Measurements from ENCODE around the gene HASPIN.

HASPIN gene

DNA sequence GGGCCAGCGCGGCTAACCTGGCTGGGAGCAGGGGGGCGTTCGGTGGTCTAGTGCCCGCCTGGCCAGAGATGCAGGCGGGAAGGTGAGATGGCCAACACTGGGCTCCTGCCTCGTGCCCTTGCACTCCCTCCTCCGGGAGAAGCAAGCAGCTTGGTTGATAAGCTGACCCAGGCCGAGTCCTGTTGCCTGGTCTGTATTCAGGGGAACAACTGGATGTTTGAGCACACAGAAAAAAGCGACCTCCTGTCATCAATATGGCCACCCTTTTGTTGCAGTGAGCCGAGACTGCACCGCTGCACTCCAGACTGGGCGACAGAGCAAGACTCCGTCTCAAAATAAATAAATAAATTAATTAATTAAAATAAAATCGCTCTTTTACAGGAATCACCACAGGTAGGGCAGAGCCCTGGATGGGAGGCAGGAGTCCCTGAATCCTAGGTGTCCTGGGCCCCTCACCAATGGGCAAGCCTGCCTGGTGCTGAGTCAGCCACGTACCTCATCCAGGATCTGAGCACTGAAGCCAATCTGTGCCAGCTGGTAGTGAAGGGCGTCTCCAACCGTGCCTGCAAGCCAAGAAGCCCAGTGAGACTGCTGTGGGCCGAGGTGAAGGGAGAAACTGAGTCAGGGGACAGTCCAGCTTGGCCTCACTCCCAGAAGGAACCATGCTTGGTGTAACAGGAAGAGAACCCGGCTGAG is 31.8 kb downstream of the HASPIN start:
- Histone ChIP-seq H3K4me2 (ENCODE audit: insufficient read depth, low read length) (no peak overlapping the region), H3K79me2 (ENCODE audit: insufficient read depth, low read length) (no peaks in the 10 kb centered on the region), H3K4me3 (ENCODE audit: low read depth in 1 of 2, low read length in 2 of 2) (no peak overlapping the region), H2AFZ (ENCODE audit: low read depth, low read length) (no peak overlapping the region), H3K36me3 (ENCODE audit: insufficient read depth, low read length) (no peaks in the 10 kb centered on the region), H3K9ac (ENCODE audit: low read depth, low read length) (no peak overlapping the region), H4K20me1 (ENCODE audit: insufficient read depth, low read length) (no peaks in the 10 kb centered on the region), H3K4me1 (ENCODE audit: insufficient read depth, low read length) (peaks cover 30% of the 10 kb centered on the region), H3K9me3 (ENCODE audit: insufficient read depth, low read length, severe bottlenecking) (no peaks in the 10 kb centered on the region), H3K27ac (ENCODE audit: low read length) (peak overlapping the region; percentile 39; the same call in 1 of the 2 replicates), H3K27me3 (ENCODE audit: insufficient read depth, low read length, poor library complexity) (no peaks in the 10 kb centered on the region)
- ATAC-seq (ENCODE audit: insufficient read depth, low read depth) (no peak), DNase-seq (no peak)
- no peak for TF ChIP-seq EZH2 (IDR thresholded peaks at IDR 0.05; ENCODE audit: borderline replicate concordance, low read depth, low read length, severe bottlenecking)
- TF ChIP-seq, protein P1, sequence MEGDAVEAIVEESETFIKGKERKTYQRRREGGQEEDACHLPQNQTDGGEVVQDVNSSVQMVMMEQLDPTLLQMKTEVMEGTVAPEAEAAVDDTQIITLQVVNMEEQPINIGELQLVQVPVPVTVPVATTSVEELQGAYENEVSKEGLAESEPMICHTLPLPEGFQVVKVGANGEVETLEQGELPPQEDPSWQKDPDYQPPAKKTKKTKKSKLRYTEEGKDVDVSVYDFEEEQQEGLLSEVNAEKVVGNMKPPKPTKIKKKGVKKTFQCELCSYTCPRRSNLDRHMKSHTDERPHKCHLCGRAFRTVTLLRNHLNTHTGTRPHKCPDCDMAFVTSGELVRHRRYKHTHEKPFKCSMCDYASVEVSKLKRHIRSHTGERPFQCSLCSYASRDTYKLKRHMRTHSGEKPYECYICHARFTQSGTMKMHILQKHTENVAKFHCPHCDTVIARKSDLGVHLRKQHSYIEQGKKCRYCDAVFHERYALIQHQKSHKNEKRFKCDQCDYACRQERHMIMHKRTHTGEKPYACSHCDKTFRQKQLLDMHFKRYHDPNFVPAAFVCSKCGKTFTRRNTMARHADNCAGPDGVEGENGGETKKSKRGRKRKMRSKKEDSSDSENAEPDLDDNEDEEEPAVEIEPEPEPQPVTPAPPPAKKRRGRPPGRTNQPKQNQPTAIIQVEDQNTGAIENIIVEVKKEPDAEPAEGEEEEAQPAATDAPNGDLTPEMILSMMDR (IDR thresholded peaks at IDR 0.05; ENCODE audit: borderline replicate concordance, extremely low read depth, low read length, poor library complexity, severe bottlenecking), result no peak

DNA sequence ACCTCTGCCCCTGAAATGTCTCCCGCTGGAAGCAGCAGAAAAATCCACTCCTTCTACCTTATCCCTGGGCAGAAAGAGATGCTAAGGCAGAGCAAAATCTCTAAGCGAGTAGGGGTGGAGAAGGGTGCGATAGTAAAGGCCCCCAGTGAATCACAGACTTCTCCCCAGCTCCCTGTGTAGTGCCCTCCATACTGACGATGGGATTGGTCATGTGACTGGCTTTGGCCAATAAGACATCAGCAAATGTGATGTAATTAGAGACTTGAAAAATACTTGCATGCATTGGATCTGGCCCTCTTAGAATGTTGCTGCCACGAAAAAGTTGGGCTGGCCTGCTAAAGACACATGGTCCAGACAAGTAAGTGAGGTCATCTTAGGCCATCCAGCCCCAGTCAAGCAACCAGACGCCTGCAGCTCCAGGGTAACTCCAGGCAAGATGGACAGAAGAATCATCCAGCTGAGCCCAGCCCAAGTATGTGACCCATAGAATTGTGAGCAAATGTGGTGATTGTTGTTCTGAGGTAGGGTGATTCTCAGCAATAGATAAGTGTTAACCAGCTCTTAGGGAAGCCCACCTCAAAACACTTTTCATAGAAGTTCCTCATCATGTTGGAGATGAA is 36.0 kb downstream of the HASPIN start:
- no peaks in the 10 kb centered on the region for H3K79me2 ChIP-seq (ENCODE audit: insufficient read depth, low read length)
- no peak overlapping the region for H3K4me3 ChIP-seq (ENCODE audit: low read depth in 1 of 2, low read length in 2 of 2)
- TF ChIP-seq, protein P1 (IDR thresholded peaks at IDR 0.05; ENCODE audit: borderline replicate concordance, extremely low read depth, low read length, poor library complexity, severe bottlenecking), result no peak
- TF ChIP-seq EZH2 (IDR thresholded peaks at IDR 0.05; ENCODE audit: borderline replicate concordance, low read depth, low read length, severe bottlenecking), result no peak
- H3K4me1 ChIP-seq (ENCODE audit: insufficient read depth, low read length), result peaks cover 20% of the 10 kb centered on the region
- no peaks in the 10 kb centered on the region for H3K36me3 ChIP-seq (ENCODE audit: insufficient read depth, low read length)
- DNase-seq, result no peak
- H2AFZ ChIP-seq (ENCODE audit: low read depth, low read length), result no peak overlapping the region
- no peak overlapping the region for H3K9ac ChIP-seq (ENCODE audit: low read depth, low read length)
- no peaks in the 10 kb centered on the region for H3K27me3 ChIP-seq (ENCODE audit: insufficient read depth, low read length, poor library complexity)
- H4K20me1 ChIP-seq (ENCODE audit: insufficient read depth, low read length), result no peaks in the 10 kb centered on the region
- H3K27ac ChIP-seq (ENCODE audit: low read length), result peak overlapping the region; percentile 42; the same call in 1 of the 2 replicates
- H3K9me3 ChIP-seq (ENCODE audit: insufficient read depth, low read length, severe bottlenecking), result no peaks in the 10 kb centered on the region
- no peak overlapping the region for H3K4me2 ChIP-seq (ENCODE audit: insufficient read depth, low read length)
- ATAC-seq (ENCODE audit: insufficient read depth, low read depth), result no peak

DNA sequence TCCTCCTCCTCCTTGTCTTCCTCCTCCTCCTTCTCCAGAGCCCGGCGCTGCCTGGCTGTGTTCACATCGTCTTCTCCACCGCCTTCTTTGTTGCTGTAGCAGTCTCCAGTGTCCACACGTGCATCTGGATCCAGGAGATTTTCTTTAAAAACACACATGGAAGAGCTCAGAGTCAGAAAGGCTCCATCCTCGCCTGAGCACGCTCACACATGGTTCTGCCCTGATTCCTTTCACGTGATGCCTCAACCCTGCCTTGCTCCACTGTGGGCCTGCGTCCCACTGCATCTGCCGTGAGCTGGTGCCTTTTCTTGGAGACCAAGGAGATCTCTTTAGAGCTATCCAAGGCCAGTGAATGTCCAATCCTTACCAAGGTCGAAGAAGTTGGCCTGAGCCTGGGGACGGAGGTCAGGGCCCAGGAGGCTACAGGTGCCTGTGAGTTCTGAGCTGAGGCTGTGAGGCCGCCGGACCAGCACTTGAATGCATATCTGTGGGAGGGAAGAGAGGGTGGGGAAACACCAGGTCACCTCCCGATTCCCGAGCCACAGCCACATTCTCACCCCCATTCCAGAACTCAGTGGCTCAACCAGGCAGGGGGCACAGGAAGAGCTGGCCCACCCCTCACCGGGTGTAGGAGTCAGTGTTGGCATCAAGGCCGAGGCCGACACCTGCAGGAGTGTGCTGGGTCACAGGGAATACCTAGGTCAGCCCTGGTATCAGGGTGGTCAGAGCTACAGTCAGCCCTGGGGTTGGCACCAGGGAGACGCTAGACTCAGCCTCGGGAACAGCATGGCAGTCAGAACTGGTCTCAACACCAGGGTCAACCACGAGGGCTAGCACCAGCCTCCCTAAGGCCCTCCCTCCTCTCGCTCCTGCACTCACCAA is 37.6 kb downstream of the HASPIN start:
- Histone ChIP-seq H3K36me3 (ENCODE audit: insufficient read depth, low read length) (no peaks in the 10 kb centered on the region), H3K9ac (ENCODE audit: low read depth, low read length) (no peak overlapping the region), H3K9me3 (ENCODE audit: insufficient read depth, low read length, severe bottlenecking) (no peaks in the 10 kb centered on the region), H3K79me2 (ENCODE audit: insufficient read depth, low read length) (no peaks in the 10 kb centered on the region), H4K20me1 (ENCODE audit: insufficient read depth, low read length) (no peaks in the 10 kb centered on the region), H3K27me3 (ENCODE audit: insufficient read depth, low read length, poor library complexity) (no peaks in the 10 kb centered on the region), H3K27ac (ENCODE audit: low read length) (peak overlapping the region; percentile 56), H3K4me1 (ENCODE audit: insufficient read depth, low read length) (peaks cover 36% of the 10 kb centered on the region), H3K4me3 (ENCODE audit: low read depth in 1 of 2, low read length in 2 of 2) (no peak overlapping the region), H2AFZ (ENCODE audit: low read depth, low read length) (peak overlapping the region; percentile 53; the same call in 1 of the 2 replicates), H3K4me2 (ENCODE audit: insufficient read depth, low read length) (no peak overlapping the region)
- ATAC-seq (ENCODE audit: insufficient read depth, low read depth) (no peak), DNase-seq (no peak)
- no peak for TF ChIP-seq EZH2 (IDR thresholded peaks at IDR 0.05; ENCODE audit: borderline replicate concordance, low read depth, low read length, severe bottlenecking)
- TF ChIP-seq, protein P1 (IDR thresholded peaks at IDR 0.05; ENCODE audit: borderline replicate concordance, extremely low read depth, low read length, poor library complexity, severe bottlenecking), result no peak
